Naive thymus-derived CD4-positive, alpha-beta T cell (primary cell): ENCODE data around the gene PLIN3. TPM values are rescaled to one million over a fixed set of nuclear protein-coding genes. Genes with fewer than 3 reads are reported as not detected.
"Not testable (repeated sequence)": the region's sequence is repeated elsewhere in the genome, so short reads cannot be mapped to it uniquely, and the experiment has no call there.

Experiments used
- ATAC-seq: fragments of 150-1000 bp; cut with Tn5 transposase; 2 replicates; pipeline ENCODE4 v1.10.0; 2021; ENCODE audit warnings: mild to moderate bottlenecking, moderate library complexity
- CTCF ChIA-PET: fragments of 350-600 bp; sonication (Branson Sonifier 250); formaldehyde crosslinking; loops from one replicate; lab custom pipeline; 2021; ENCODE audit warnings: antibody characterized with exemption; lab: Charles Lee
- POLR2A ChIA-PET: fragments of 350-600 bp; sonication (Branson Sonifier 250); formaldehyde crosslinking; loops from one replicate; lab custom pipeline; 2021; ENCODE audit warnings: antibody characterized with exemption, inconsistent platforms; lab: Charles Lee
- DNase-seq, 9 donors: peaks; one replicate each; pipeline versions ENCODE4 v3.0.0 to v3.0.0-alpha.2; 2020 to 2022; ENCODE audit warnings: mixed read lengths in 1 of 9
- H3K27ac ChIP-seq: one replicate; pipeline ENCODE4 v1.7.0; 2013; ENCODE audit warnings: mild to moderate bottlenecking, low read depth, low read length, moderate library complexity
- H3K27me3 ChIP-seq, 2 donors: one replicate each; pipeline ENCODE4 v1.7.0; 2013; ENCODE audit warnings: low read length in 2 of 2, mild to moderate bottlenecking in 2 of 2, moderate library complexity in 2 of 2; ENCODE audit not compliant: control insufficient read depth in 2 of 2, insufficient read depth in 2 of 2
- H3K36me3 ChIP-seq, 3 experiments: 1 replicate in 2 of 3; 2 replicates in 1 of 3; pipeline ENCODE4 v1.7.0; 2013; ENCODE audit warnings: low read length in 3 of 3, mild to moderate bottlenecking in 3 of 3, moderate library complexity in 1 of 3; ENCODE audit not compliant: insufficient read depth in 3 of 3, control insufficient read depth in 2 of 3
- H3K4me1 ChIP-seq, 2 donors: one replicate each; pipeline ENCODE4 v1.7.0; 2013; ENCODE audit warnings: low read length in 2 of 2, mild to moderate bottlenecking in 2 of 2, moderate library complexity in 1 of 2; ENCODE audit not compliant: control insufficient read depth in 2 of 2, insufficient read depth in 2 of 2
- H3K4me3 ChIP-seq: 2 replicates; pipeline ENCODE4 v1.7.0; 2013; ENCODE audit warnings: mild to moderate bottlenecking, low read length
- H3K9me3 ChIP-seq, 3 experiments: 1 replicate in 2 of 3; 2 replicates in 1 of 3; pipeline ENCODE4 v1.7.0; 2013; ENCODE audit warnings: low read length in 3 of 3; ENCODE audit not compliant: control insufficient read depth in 2 of 3
- H3K27ac Mint-ChIP-seq, 9 donors: one replicate each; pipeline ENCODE4 v1.8.0; 2020 to 2022; ENCODE audit warnings: mixed read lengths in 9 of 9, mild to moderate bottlenecking in 8 of 9, moderate library complexity in 5 of 9, inconsistent platforms in 2 of 9
- H3K27me3 Mint-ChIP-seq, 5 donors: one replicate each; pipeline ENCODE4 v1.8.0; 2021 to 2022; ENCODE audit warnings: mixed read lengths in 5 of 5, mild to moderate bottlenecking in 1 of 5
- H3K36me3 Mint-ChIP-seq, 5 donors: one replicate each; pipeline ENCODE4 v1.8.0; 2020 to 2022; ENCODE audit warnings: mixed read lengths in 5 of 5, mild to moderate bottlenecking in 3 of 5, inconsistent platforms in 1 of 5
- H3K4me1 Mint-ChIP-seq, 7 donors: one replicate each; pipeline ENCODE4 v1.8.0; 2020 to 2022; ENCODE audit warnings: mixed read lengths in 7 of 7, mild to moderate bottlenecking in 3 of 7, inconsistent platforms in 1 of 7
- H3K4me3 Mint-ChIP-seq, 10 donors: one replicate each; pipeline ENCODE4 v1.8.0; 2020 to 2022; ENCODE audit warnings: mild to moderate bottlenecking in 10 of 10, mixed read lengths in 10 of 10, moderate library complexity in 6 of 10, inconsistent platforms in 2 of 10
- H3K9me3 Mint-ChIP-seq, 11 donors: one replicate each; pipeline ENCODE4 v1.8.0; 2020 to 2022; ENCODE audit warnings: mixed read lengths in 11 of 11, mild to moderate bottlenecking in 4 of 11, inconsistent platforms in 1 of 11, moderate library complexity in 1 of 11
- intact Hi-C, 2 donors: fragments of 100-400 bp; cut with micrococcal nuclease; formaldehyde crosslinking; loops; one replicate each; pipeline ENCODE4 v1.15.1; 2023
- polyA plus RNA-seq, 2 donors: library from polyadenylated mRNA; unstranded; fragments of 300-500 nt; fragmentation: Illumina TruSeq; gene quantifications; one replicate each; pipeline ENCODE4 v1.2.3, GENCODE V29; 2021
- total RNA-seq, 6 experiments: library from RNA in 5 of 6; stranded (reverse) in 5 of 6; gene quantifications; 1 replicate in 5 of 6; 2 replicates in 1 of 6; pipeline ENCODE4 v1.2.3 and lab custom pipeline; 2021 to 2026

The PLIN3 gene
- total and polyA plus RNA-seq, 7 experiments from 2014 or later = 12.8 to 38.2 (median 32.0) TPM

DNA sequence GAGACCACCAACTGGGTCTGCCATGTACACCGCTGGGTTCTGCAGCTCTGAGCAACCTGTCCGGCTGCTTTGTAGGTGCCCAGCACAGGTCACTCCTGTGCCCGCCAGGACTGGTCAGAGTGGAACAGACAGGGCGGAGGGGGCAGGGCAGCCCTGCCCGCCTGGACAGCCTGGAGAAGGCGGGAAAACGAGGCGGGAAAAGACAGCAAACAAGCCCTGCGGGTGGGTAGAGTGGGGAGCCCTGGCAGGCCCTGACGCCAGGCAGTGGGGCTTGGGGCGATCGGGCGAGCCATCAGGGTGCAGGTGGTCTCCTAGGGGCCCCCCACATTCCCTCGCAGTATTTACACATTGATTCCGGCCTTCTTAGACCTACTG, 41.3 kb upstream of the PLIN3 start:
- no peak overlapping the region for H3K27ac ChIP-seq
- H3K4me1 Mint-ChIP-seq = peaks cover 33 to 63% (median 50%) of the 10 kb centered on the region in 7 donors
- intact Hi-C loops = loop anchor here in 1 of 2 donors (5.0 kb wide), 1 partner anchor 506 kb away; the partner anchor contains the start of genes CHAF1A and SH3GL1
- H3K36me3 ChIP-seq = peaks cover 0 to 10% (median 0%) of the 10 kb centered on the region in 3 experiments
- H3K4me3 ChIP-seq = peak overlapping the region; percentile 61
- H3K27me3 ChIP-seq = no peaks in the 10 kb centered on the region
- peaks cover 0 to 5% (median 0%) of the 10 kb centered on the region in 5 donors for H3K36me3 Mint-ChIP-seq
- H3K27ac Mint-ChIP-seq = peak overlapping the region in 3 of 9 donors; percentile 42 to 75 (median 55)
- H3K9me3 Mint-ChIP-seq = no peaks in the 10 kb centered on the region
- no peaks in the 10 kb centered on the region for H3K27me3 Mint-ChIP-seq
- no peaks in the 10 kb centered on the region for H3K9me3 ChIP-seq
- peak overlapping the region; percentile 0 to 99 (median 64) for H3K4me3 Mint-ChIP-seq
- no peak for ATAC-seq
- ChIA-PET CTCF (no interaction called here), POLR2A (no interaction called here)
- peaks cover 41 to 49% of the 10 kb centered on the region in 2 donors for H3K4me1 ChIP-seq
- no peak for DNase-seq

DNA sequence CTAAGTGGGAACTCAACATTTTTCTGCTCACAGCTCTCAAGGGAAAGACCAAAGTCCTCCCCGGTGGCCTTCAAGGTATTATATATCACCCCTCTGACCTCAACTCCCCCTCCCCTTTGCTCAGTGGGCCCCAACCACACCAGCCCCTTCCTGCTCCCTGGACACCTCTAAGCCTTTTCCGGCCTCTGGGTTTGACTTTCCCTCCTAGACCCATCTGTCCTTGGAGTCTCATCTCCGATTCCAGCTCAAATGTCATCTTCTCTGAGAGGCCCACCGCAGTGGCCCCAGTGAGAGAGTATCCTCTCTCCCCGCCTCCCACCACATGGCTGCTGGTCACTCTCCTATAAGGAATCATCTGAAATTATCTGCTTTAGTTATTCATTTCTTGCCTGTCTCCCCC, 40.9 kb upstream of the PLIN3 start:
- H3K4me3 Mint-ChIP-seq = peak overlapping the region; percentile 0 to 99 (median 64)
- no peaks in the 10 kb centered on the region for H3K27me3 Mint-ChIP-seq
- peaks cover 0 to 5% (median 0%) of the 10 kb centered on the region in 5 donors for H3K36me3 Mint-ChIP-seq
- Histone ChIP-seq H3K27ac (no peak overlapping the region), H3K4me1 (peaks cover 38 to 44% of the 10 kb centered on the region in 2 donors), H3K9me3 (no peaks in the 10 kb centered on the region), H3K27me3 (no peaks in the 10 kb centered on the region), H3K4me3 (no peak overlapping the region), H3K36me3 (peaks cover 0 to 9% (median 0%) of the 10 kb centered on the region in 3 experiments)
- ChIA-PET CTCF (interaction anchor here (0.6 kb wide), 1 partner anchor 334 kb away, joined by 3 read pairs; no protein-coding TSS in a partner anchor), POLR2A (no interaction called here)
- ATAC-seq = no peak
- no peaks in the 10 kb centered on the region for H3K9me3 Mint-ChIP-seq
- DNase-seq = no peak
- peaks cover 30 to 59% (median 48%) of the 10 kb centered on the region in 7 donors for H3K4me1 Mint-ChIP-seq
- intact Hi-C loops = loop anchor here in 1 of 2 donors (5.0 kb wide), 1 partner anchor 506 kb away; the partner anchor contains the start of genes CHAF1A and SH3GL1
- peak overlapping the region in 6 of 9 donors; percentile 39 to 88 (median 57) for H3K27ac Mint-ChIP-seq

DNA sequence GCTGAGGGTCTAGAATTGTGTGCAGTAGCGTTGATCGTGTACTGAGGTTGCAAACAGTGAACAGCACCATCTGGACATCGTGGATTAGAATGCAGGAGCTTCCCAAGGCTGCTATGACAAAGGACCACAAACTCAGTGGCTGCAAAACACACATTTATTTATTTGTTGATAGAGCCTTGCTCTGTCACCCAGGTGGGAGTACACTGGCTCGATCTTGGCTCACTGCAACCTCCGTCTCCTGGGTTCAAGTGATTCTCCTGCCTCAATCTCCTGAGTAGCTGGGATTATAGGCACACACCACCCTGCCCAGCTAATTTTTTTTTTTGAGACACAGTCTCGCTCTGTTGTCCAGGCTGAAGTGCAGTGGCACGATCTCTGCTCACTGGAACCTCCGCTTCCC, 39.5 kb upstream of the PLIN3 start:
- POLR2A ChIA-PET = interaction anchor here (0.6 to 1.5 kb wide), 2 partner anchors 9 to 62 kb away, joined by 3 to 4 read pairs; partner anchors contain the start of gene KDM4B
- peak overlapping the region in 2 of 9 donors; percentile 13 to 41 for H3K27ac Mint-ChIP-seq
- CTCF ChIA-PET = no interaction called here

DNA sequence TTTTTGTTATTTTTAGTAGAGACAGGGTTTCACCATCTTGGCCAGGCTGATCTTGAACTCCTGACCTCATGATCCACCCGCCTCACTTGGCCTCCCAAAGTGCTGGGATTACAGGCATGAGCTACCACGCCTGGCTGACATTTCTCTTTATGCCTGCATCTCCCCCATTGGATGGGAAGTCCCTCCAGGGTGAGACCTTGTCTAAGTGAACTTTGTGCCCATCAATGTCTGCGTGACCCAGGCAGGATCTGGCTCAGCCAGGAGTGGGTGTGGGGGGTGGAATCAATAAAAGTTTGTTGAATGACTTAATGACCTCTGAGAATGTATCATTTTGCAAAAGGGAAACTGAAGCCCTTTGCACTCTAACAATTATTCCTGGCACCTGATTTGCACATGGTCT, 37.0 kb upstream of the PLIN3 start:
- Histone ChIP-seq H3K36me3 (peaks cover 0 to 9% (median 0%) of the 10 kb centered on the region in 3 experiments), H3K27me3 (no peaks in the 10 kb centered on the region), H3K4me1 (peaks cover 13 to 14% of the 10 kb centered on the region in 2 donors), H3K27ac (no peak overlapping the region), H3K4me3 (no peak overlapping the region), H3K9me3 (no peaks in the 10 kb centered on the region)
- H3K9me3 Mint-ChIP-seq = no peaks in the 10 kb centered on the region
- no peak for DNase-seq
- H3K27ac Mint-ChIP-seq = no peak overlapping the region
- peak overlapping the region in 1 of 10 donors; percentile 59 for H3K4me3 Mint-ChIP-seq
- intact Hi-C loops = no loop called here
- peaks cover 5 to 38% (median 31%) of the 10 kb centered on the region in 7 donors for H3K4me1 Mint-ChIP-seq
- POLR2A ChIA-PET = interaction anchor here (0.6 kb wide), 1 partner anchor 32 kb away, joined by 4 read pairs; no protein-coding TSS in a partner anchor
- ATAC-seq = no peak
- H3K36me3 Mint-ChIP-seq = peaks cover 0 to 4% (median 0%) of the 10 kb centered on the region in 5 donors
- CTCF ChIA-PET = interaction anchor here (0.7 kb wide), 1 partner anchor 35 kb away, joined by 5 read pairs; no protein-coding TSS in a partner anchor
- no peaks in the 10 kb centered on the region for H3K27me3 Mint-ChIP-seq

More for the DNA sequence above, 39.5 kb upstream of the PLIN3 start:
- Histone ChIP-seq H3K9me3 (no peaks in the 10 kb centered on the region), H3K4me1 (peaks cover 30% of the 10 kb centered on the region in 2 donors), H3K27ac (no peak overlapping the region), H3K27me3 (no peaks in the 10 kb centered on the region), H3K36me3 (peaks cover 0 to 9% (median 0%) of the 10 kb centered on the region in 3 experiments), H3K4me3 (no peak overlapping the region)
- peaks cover 0 to 4% (median 0%) of the 10 kb centered on the region in 5 donors for H3K36me3 Mint-ChIP-seq
- no peak for ATAC-seq
- intact Hi-C loops = loop anchor here in 1 of 2 donors (5.0 kb wide), 1 partner anchor 505 kb away; the partner anchor contains the start of genes CHAF1A and SH3GL1
- H3K4me3 Mint-ChIP-seq = peak overlapping the region in 3 of 10 donors; percentile 5 to 68 (median 49)
- H3K9me3 Mint-ChIP-seq = no peaks in the 10 kb centered on the region
- no peaks in the 10 kb centered on the region for H3K27me3 Mint-ChIP-seq
- DNase-seq = no peak
- peaks cover 18 to 51% (median 42%) of the 10 kb centered on the region in 7 donors for H3K4me1 Mint-ChIP-seq

DNA sequence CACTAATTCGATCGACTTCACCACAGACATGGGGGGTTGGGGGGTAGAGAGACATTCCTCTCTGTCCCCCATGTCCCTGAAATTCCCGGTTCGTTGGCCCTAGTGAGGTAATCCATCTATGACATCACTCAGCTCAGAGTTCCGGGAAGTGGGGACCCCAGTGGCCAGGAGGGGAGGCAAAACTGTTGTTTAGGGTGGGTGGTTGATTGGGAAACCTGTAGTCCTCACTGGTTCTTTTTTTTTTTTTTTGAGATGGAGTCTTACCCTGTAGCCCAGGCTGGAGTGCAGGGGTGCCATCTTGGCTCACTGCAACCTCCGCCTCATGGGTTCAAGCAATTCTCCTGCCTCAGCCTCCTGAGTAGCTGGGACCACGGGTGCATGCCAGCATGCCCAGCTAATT, 35.3 kb upstream of the PLIN3 start, which contains the start of gene ARRDC5:
TSS of gene ARRDC5 (minus strand) at position 101 of the 400 bp plus-strand sequence. CDS start at position 30, 71 bp downstream.
- Histone ChIP-seq H3K36me3 (peaks cover 0 to 13% (median 0%) of the 10 kb centered on the region in 3 experiments), H3K27me3 (no peaks in the 10 kb centered on the region), H3K4me3 (no peak within 1 kb of the TSS), H3K9me3 (no peaks in the 10 kb centered on the region), H3K27ac (no peak within 1 kb of the TSS), H3K4me1 (no peaks in the 10 kb centered on the region)
- peak within 1 kb of the TSS in 4 of 9 donors; percentile 5 to 43 (median 28) for H3K27ac Mint-ChIP-seq
- H3K4me1 Mint-ChIP-seq = peaks cover 0 to 27% (median 20%) of the 10 kb centered on the region in 7 donors
- H3K36me3 Mint-ChIP-seq = peaks cover 0 to 4% (median 0%) of the 10 kb centered on the region in 5 donors
- H3K4me3 Mint-ChIP-seq = no peak within 1 kb of the TSS
- no peak for ATAC-seq
- ChIA-PET CTCF (interaction anchor here (1.4 kb wide), 1 partner anchor 27 kb away, joined by 5 read pairs; no protein-coding TSS in a partner anchor), POLR2A (no interaction called here)
- DNase-seq = no peak
- H3K27me3 Mint-ChIP-seq = no peaks in the 10 kb centered on the region
- H3K9me3 Mint-ChIP-seq = no peaks in the 10 kb centered on the region
- intact Hi-C loops = no loop called here

DNA sequence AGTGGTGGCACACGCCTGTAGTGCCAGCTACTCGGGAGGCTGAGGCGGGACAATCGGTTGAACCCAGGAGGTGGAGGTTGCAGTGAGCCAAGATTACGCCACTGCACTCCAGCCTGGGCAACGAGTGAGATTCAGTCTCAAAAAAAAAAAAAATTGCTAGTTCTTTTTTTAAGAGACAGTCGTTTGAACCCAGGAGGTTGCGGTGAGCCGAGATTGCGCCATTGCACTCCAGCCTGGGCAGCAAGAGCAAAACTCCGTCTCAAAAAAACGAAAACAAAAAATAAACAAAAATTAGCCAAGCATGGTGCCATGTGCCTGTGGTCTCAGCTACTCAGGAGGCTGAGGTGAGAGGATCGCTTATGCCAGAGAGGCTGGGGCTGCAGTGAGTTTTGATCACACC, 33.4 kb upstream of the PLIN3 start:
- H3K27me3 ChIP-seq, ATAC-seq, H3K9me3 Mint-ChIP-seq, H3K9me3 ChIP-seq, H3K36me3 Mint-ChIP-seq, intact Hi-C loops, POLR2A ChIA-PET, CTCF ChIA-PET, DNase-seq, H3K4me3 ChIP-seq, H3K27ac ChIP-seq, H3K27ac Mint-ChIP-seq, H3K4me3 Mint-ChIP-seq, H3K4me1 ChIP-seq, H3K27me3 Mint-ChIP-seq: not testable (repeated sequence)
- peaks cover 0 to 21% (median 11%) of the 10 kb centered on the region in 7 donors for H3K4me1 Mint-ChIP-seq
- H3K36me3 ChIP-seq = peaks cover 0 to 14% (median 0%) of the 10 kb centered on the region in 3 experiments
